Measurements from ENCODE around the gene SLC6A17.

SLC6A17 gene

GRCh38 chr1:110242062-110242461 is 91.8 kb downstream of the SLC6A17 start:
- Histone ChIP-seq H3K4me2 (ENCODE audit: low read length) (no peak overlapping the region), H3K27me3 (ENCODE audit: control insufficient read depth, insufficient read depth, low read length) (no peaks in the 10 kb centered on the region), H3K79me2 (no peaks in the 10 kb centered on the region), H3K27ac (no peak overlapping the region), H3K9me3 (ENCODE audit: control insufficient read depth, low read length) (no peaks in the 10 kb centered on the region), H3K4me3 (ENCODE audit: low read depth, low read length) (no peak overlapping the region), H3K4me1 (no peaks in the 10 kb centered on the region), H3K9ac (no peak overlapping the region), H3K36me3 (ENCODE audit: control insufficient read depth, insufficient read depth, low read length) (no peaks in the 10 kb centered on the region), H2AFZ (no peak overlapping the region)
- TF ChIP-seq CTCF (IDR thresholded peaks at IDR 0.05), result no peak

DNA sequence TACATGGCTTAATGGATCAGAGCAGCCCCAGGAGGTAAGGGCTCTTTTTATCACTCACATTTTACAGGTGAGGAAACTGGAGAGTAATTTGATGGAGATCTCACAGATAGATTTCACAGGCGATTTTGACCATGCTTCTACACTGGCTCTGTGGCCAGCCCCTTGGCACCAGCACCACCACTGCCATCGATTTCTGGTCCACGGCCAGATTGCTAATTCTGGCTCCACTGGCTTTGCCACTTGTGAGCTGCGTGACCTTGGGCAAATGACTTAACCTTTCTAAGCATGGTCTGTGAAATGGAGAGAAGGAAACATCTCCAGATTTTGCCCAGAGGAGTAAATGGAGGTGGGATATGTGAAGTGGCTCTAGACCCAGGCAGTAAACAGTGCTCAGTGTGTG is 92.4 kb downstream of the SLC6A17 start:
- no peak for TF ChIP-seq CTCF (IDR thresholded peaks at IDR 0.05)
- Histone ChIP-seq H3K79me2 (no peaks in the 10 kb centered on the region), H3K4me3 (ENCODE audit: low read depth, low read length) (no peak overlapping the region), H3K4me1 (no peaks in the 10 kb centered on the region), H2AFZ (no peak overlapping the region), H3K9me3 (ENCODE audit: control insufficient read depth, low read length) (no peaks in the 10 kb centered on the region), H3K4me2 (ENCODE audit: low read length) (no peak overlapping the region), H3K36me3 (ENCODE audit: control insufficient read depth, insufficient read depth, low read length) (no peaks in the 10 kb centered on the region), H3K9ac (no peak overlapping the region), H3K27me3 (ENCODE audit: control insufficient read depth, insufficient read depth, low read length) (no peaks in the 10 kb centered on the region), H3K27ac (no peak overlapping the region)

DNA sequence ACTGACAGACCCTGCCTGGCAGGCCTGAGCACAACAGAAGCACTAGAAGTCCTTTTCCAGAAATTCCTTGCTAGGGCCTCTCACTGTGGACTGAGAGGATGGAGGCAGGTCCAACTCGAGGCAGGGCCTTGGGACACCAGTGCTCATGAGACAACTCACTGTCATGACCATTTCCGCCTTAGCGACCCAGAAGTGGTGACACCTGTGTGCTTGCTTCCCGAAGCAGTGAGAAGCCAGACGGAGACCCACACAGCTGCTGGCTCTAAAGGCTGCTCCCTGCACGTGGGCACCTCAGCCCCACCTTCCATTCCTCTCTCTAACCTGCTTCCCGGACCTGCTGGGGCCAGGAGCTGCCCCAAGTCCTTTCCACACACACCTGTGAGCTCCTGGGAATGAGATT is 92.9 kb downstream of the SLC6A17 start:
- Histone ChIP-seq H3K4me2 (ENCODE audit: low read length) (no peak overlapping the region), H3K4me3 (ENCODE audit: low read depth, low read length) (no peak overlapping the region), H3K9ac (no peak overlapping the region)

DNA sequence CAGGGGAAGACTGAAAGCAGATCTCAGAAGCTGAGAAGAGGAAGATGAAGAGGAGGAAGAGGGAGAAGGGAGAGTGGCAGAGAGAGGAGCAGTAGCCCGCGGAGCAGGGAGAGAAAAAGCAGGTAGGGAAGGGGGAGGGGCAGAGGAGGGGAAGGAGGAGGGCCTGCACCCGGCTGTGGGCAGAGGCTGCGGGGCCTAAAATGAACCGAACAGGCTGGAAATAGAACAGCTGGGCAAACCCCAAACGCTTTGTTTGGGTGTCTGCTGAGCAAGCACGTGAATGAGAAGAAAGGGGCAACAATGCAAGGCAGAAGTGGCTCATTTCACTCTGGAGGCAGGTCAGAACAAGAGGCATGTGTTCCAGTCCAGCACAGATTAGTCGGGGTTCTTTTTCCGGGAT is 93.3 kb downstream of the SLC6A17 start:
- H3K9ac ChIP-seq, result no peak overlapping the region
- TF ChIP-seq CTCF (IDR thresholded peaks at IDR 0.05), result no peak
- no peak overlapping the region for H2AFZ ChIP-seq
- no peak overlapping the region for H3K4me3 ChIP-seq (ENCODE audit: low read depth, low read length)
- H3K4me1 ChIP-seq, result no peaks in the 10 kb centered on the region
- H3K27me3 ChIP-seq (ENCODE audit: control insufficient read depth, insufficient read depth, low read length), result no peaks in the 10 kb centered on the region
- H3K4me2 ChIP-seq (ENCODE audit: low read length), result no peak overlapping the region
- H3K36me3 ChIP-seq (ENCODE audit: control insufficient read depth, insufficient read depth, low read length), result no peaks in the 10 kb centered on the region
- H3K27ac ChIP-seq, result no peak overlapping the region
- H3K79me2 ChIP-seq, result no peaks in the 10 kb centered on the region
- no peaks in the 10 kb centered on the region for H3K9me3 ChIP-seq (ENCODE audit: control insufficient read depth, low read length)

More for the DNA sequence above, 92.9 kb downstream of the SLC6A17 start:
- TF ChIP-seq CTCF (IDR thresholded peaks at IDR 0.05), result no peak
- H3K36me3 ChIP-seq (ENCODE audit: control insufficient read depth, insufficient read depth, low read length), result no peaks in the 10 kb centered on the region
- no peaks in the 10 kb centered on the region for H3K9me3 ChIP-seq (ENCODE audit: control insufficient read depth, low read length)
- H3K79me2 ChIP-seq, result no peaks in the 10 kb centered on the region
- H2AFZ ChIP-seq, result no peak overlapping the region
- no peak overlapping the region for H3K27ac ChIP-seq
- H3K27me3 ChIP-seq (ENCODE audit: control insufficient read depth, insufficient read depth, low read length), result no peaks in the 10 kb centered on the region
- H3K4me1 ChIP-seq, result no peaks in the 10 kb centered on the region

DNA sequence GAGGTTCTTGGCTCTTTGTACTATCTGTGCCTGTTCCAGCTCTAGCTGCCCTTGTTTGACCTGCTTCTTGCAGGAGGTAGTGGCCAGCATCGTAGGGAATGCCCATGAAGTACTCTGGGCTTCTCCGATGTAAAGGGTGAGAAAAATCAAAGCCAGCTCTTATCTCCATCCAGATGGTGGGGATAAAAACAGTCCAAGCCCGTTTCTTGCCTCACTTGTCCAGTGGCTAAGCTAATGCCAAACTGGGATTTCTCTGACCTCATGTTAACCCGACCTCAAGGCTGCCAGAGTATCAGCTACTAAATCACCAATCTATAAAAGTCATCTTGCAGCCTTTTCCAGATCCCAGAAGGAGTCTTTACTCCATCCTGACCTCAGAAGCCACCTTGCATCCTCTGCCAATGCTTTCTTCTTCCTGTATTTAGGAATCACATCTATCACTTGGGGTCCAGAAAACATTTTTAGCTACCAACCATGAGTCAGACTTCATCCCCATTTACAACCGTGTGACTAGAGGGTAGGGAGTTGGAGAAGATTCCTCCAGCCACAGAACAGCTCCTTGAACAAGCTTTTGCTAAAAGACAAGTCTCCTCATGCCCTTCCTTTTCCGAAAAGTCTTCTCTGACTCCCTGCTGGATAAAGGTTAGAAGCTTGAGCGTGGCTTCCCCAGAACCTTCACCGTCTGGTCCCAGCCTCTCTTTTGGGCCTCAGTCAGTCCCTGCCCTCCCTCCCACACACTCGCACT is 95.8 kb downstream of the SLC6A17 start:
- Histone ChIP-seq H3K9ac (no peak overlapping the region), H3K27ac (no peak overlapping the region), H2AFZ (no peak overlapping the region), H3K27me3 (ENCODE audit: control insufficient read depth, insufficient read depth, low read length) (no peaks in the 10 kb centered on the region), H3K4me2 (ENCODE audit: low read length) (no peak overlapping the region), H3K9me3 (ENCODE audit: control insufficient read depth, low read length) (no peaks in the 10 kb centered on the region), H3K4me3 (ENCODE audit: low read depth, low read length) (no peak overlapping the region), H3K79me2 (no peaks in the 10 kb centered on the region), H3K4me1 (no peaks in the 10 kb centered on the region), H3K36me3 (ENCODE audit: control insufficient read depth, insufficient read depth, low read length) (no peaks in the 10 kb centered on the region)
- TF ChIP-seq CTCF (IDR thresholded peaks at IDR 0.05), result no peak
